Measurements from ENCODE around the gene AXL. TPM values are rescaled to one million over a fixed set of nuclear protein-coding genes. Genes with fewer than 3 reads are reported as not detected.
"Not testable (repeated sequence)": the region's sequence is repeated elsewhere in the genome, so short reads cannot be mapped to it uniquely, and the experiment has no call there.

Gene AXL
- total RNA-seq, 1 experiment from 2014 or later = 224 TPM

DNA sequence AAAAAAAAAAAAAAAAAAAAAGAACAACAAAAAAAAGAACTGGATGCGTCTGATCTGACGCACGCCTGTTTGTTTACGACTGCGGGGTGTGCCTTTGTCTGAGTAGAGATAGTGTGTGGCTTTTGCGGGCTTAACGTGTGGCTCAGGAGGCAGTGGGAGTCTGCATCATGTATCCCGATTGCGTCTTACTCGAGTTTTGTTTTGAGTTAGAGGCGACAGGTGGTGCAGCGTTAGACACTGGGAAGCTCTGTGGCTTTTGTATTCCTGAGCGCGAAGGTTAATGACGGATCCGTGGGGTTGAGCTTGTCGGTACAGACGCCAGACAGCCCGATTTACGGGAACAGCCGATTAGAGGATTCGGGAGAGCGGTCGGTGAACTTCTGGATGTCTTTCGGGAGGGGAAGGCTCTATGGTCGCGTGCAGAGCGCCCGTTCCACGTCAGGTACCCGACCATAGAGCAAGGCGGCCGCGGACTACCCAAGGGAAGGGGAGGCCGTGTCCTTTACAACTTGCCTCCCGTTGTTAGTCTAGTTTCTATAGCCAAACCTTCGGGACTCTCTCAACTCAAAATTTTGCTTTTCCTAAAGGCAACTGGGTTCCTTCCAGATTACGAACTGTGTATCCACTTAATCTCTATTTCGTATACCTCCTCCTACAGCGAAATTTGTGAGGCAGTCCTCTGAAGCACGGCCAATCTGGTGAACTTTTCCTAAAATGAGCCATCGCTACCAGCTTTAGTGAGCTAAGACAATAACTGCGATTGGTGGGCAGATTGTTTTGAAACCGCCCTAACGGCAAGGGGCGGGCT lies 44.2 kb downstream of the AXL start:
- no peaks in the 10 kb centered on the region for H3K9me3 ChIP-seq (replicated peaks)
- H3K4me1 ChIP-seq (replicated peaks) = peaks cover 23% of the 10 kb centered on the region
- peak overlapping the region; percentile 43 for H3K4me3 ChIP-seq
- no peaks in the 10 kb centered on the region for H3K27me3 ChIP-seq (replicated peaks)
- DNase-seq (ENCODE audit: low read depth in 1 of 2, low spot score in 2 of 2) = peak; percentile 80 to 81
- H3K36me3 ChIP-seq = peaks cover 67% of the 10 kb centered on the region
- H3K27ac ChIP-seq = peak overlapping the region; percentile 76

GRCh38 chr19:41263850-41264580 lies 45.0 kb downstream of the AXL start, which contains the start of gene HNRNPUL1:
HNRNPUL1 (plus strand) TSS chr19:41264372; CDS start chr19:41264504, 132 bp downstream.
- Histone ChIP-seq H3K27me3 (replicated peaks) (no peaks in the 10 kb centered on the region), H3K36me3 (peaks cover 67% of the 10 kb centered on the region)

DNA sequence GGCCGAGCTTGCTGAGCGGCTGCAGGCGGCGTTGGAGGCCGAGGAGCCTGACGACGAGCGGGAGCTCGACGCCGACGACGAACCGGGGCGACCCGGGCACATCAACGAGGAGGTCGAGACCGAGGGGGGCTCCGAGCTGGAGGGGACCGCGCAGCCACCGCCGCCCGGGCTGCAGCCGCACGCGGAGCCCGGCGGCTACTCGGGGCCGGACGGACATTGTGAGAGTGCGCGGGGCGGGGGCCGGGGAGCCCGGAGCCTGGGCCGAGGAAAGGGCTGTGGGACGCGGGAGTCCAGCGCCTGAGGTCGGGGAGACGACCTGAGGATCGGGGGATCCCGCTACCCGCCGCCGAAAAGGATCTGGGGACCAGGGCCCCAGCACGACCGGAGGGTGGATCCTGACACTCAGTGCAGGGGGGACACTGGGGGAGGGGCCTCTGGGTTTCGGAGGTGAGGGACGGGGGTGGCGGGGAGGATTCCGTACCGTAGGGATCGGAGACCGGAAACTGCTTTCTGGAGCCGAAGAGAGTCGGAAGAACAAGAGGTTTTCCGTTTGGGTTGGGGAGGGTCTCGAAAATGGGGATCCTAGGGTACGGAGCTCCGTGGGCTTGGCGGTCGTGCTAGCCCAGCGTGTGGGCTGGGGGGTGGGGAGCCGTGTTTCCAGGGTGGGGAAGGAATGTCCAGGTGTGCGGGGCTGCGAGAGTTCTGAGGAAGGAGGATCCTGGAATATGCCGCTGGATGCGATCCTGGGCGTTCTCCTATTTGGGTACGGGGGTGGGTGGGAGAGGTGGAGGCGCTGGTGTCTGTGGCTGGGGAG lies 45.8 kb downstream of the AXL start:
- Histone ChIP-seq H3K9me3 (replicated peaks) (no peaks in the 10 kb centered on the region), H3K27me3 (replicated peaks) (no peaks in the 10 kb centered on the region), H3K4me3 (peak overlapping the region; percentile 87), H3K4me1 (replicated peaks) (peaks cover 23% of the 10 kb centered on the region), H3K27ac (peak overlapping the region; percentile 95), H3K36me3 (peaks cover 67% of the 10 kb centered on the region)
- peak in 1 of 2 experiments; percentile 67 for DNase-seq (ENCODE audit: low read depth in 1 of 2, low spot score in 2 of 2)

More at GRCh38 chr19:41263850-41264580, 45.0 kb downstream of the AXL start, which contains the start of gene HNRNPUL1:
- H3K9me3 ChIP-seq (replicated peaks) = no peaks in the 10 kb centered on the region
- H3K4me1 ChIP-seq (replicated peaks) = peaks cover 23% of the 10 kb centered on the region
- peak within 1 kb of the TSS; percentile 95 for H3K27ac ChIP-seq
- peak; percentile 99 to 100 for DNase-seq (ENCODE audit: low read depth in 1 of 2, low spot score in 2 of 2)
- H3K4me3 ChIP-seq = peak within 1 kb of the TSS; percentile 87

DNA sequence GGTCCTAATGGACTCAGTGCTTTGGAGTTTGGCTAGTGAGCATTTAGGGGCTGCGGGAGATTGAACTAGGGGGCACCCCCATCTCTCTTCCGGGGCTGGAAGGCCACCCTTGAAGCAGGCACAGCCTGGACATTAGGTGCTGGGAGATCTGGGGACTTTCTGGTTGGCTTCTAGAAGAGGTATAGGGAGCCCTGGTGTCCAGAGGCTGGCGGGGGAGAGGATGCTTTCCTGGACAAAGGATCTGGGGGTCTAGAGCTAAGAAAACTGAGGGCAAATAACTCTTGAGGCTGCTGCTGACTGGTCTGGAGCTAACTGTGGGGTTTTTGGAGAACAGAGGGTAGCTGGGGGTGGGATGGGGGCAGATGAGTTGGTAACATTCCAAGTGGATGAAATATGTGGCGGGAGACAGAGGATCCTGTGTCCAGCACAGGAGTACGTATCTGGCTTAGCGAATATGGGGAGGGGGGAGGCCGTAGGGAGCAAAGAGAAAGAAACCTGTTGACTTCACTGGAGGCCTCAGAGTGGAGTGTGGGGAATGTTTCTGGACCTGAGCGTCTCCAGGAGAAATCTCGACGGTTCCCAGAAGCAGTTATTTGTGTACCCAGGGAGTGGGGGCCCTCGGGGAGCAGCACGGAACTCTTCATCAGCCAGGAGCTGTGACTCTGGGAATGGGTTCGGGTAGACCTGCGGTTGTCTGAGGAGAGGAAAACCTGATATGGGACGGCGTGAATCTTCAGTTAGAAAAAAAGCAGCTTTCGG lies 46.6 kb downstream of the AXL start:
- Histone ChIP-seq H3K9me3 (replicated peaks) (no peaks in the 10 kb centered on the region), H3K36me3 (peaks cover 70% of the 10 kb centered on the region), H3K4me1 (replicated peaks) (peaks cover 23% of the 10 kb centered on the region), H3K27me3 (replicated peaks) (no peaks in the 10 kb centered on the region), H3K4me3 (peak overlapping the region; percentile 87), H3K27ac (peak overlapping the region; percentile 95)
- peak in 1 of 2 experiments; percentile 47 for DNase-seq (ENCODE audit: low read depth in 1 of 2, low spot score in 2 of 2)

DNA sequence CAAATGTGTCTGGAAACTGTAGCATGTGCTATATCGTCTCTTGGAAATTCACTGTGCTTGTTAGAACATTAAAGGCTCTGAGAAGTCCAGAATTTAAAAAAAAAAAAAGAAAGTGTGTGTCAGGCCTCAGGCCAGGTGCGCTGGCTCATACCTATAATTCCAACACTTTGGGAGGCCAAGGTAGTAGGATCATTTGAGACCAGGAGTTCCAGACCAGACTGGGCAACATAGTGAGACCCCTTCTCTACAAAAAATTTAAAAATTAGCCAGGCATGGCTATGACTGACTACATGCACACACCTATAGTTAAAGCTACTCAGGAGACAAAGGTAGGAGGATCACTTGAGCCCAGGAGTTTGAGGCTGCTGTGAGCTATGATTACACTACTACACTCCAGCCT lies 50.0 kb downstream of the AXL start:
- Histone ChIP-seq H3K4me1 (replicated peaks) (peaks cover 15% of the 10 kb centered on the region), H3K9me3 (replicated peaks) (no peaks in the 10 kb centered on the region), H3K27ac (no peak overlapping the region), H3K27me3 (replicated peaks) (no peaks in the 10 kb centered on the region), H3K36me3 (peaks cover 92% of the 10 kb centered on the region), H3K4me3 (no peak overlapping the region)
- no peak for DNase-seq (ENCODE audit: low read depth in 1 of 2, low spot score in 2 of 2)

GRCh38 chr19:41269571-41269970 lies 50.5 kb downstream of the AXL start:
- no peak overlapping the region for H3K4me3 ChIP-seq
- H3K9me3 ChIP-seq (replicated peaks) = no peaks in the 10 kb centered on the region
- H3K27me3 ChIP-seq (replicated peaks) = no peaks in the 10 kb centered on the region
- H3K27ac ChIP-seq = no peak overlapping the region
- peaks cover 15% of the 10 kb centered on the region for H3K4me1 ChIP-seq (replicated peaks)
- peaks cover 93% of the 10 kb centered on the region for H3K36me3 ChIP-seq
- DNase-seq (ENCODE audit: low read depth in 1 of 2, low spot score in 2 of 2) = no peak

DNA sequence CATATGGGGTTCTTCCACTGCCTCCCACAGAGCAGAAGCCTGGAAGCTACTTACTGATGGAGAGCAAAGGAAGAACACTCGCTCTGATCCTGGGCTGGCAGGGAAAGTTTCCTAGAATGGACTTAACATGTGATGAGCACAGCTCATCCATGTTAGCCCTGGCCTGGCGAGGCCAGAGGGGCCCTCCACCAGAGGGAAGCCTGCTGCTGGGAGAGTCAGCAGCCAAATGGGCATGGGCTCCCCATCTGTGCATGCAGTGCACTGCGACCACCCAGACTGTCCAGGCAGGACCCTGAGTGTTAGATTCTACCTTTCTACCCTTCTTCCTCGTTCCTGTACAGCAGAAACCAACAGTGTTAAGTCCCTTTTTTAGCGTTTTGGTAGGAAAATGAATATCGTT lies 54.1 kb downstream of the AXL start:
- peaks cover 100% of the 10 kb centered on the region for H3K36me3 ChIP-seq
- H3K9me3 ChIP-seq (replicated peaks) = no peaks in the 10 kb centered on the region
- H3K4me3 ChIP-seq = no peak overlapping the region
- DNase-seq (ENCODE audit: low read depth in 1 of 2, low spot score in 2 of 2) = no peak
- no peaks in the 10 kb centered on the region for H3K4me1 ChIP-seq (replicated peaks)
- H3K27me3 ChIP-seq (replicated peaks) = no peaks in the 10 kb centered on the region
- no peak overlapping the region for H3K27ac ChIP-seq

DNA sequence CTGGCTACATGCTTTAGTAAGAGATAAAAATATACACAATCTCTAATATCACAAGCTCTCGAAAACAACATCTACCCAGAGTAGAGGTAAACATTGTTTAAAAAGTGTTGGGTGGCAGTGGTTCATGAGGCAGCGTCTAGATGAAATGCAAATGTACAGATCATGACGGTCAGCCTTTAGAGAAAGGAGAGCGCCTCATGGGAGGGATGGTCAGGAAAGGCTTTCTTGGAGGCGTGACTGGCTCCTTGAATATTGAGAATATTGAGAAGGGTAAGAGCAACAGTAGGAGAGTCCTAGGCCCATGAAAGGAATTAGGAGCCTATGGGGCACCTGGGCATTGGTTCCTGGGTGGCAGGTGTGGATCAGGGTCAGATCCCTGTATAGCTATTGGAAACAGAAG lies 55.8 kb downstream of the AXL start:
- Histone ChIP-seq H3K36me3 (peaks cover 100% of the 10 kb centered on the region), H3K4me1 (replicated peaks) (no peaks in the 10 kb centered on the region), H3K27me3 (replicated peaks) (no peaks in the 10 kb centered on the region), H3K9me3 (replicated peaks) (no peaks in the 10 kb centered on the region), H3K27ac (no peak overlapping the region), H3K4me3 (no peak overlapping the region)
- DNase-seq (ENCODE audit: low read depth in 1 of 2, low spot score in 2 of 2) = no peak

- no peak overlapping the region for H3K27ac ChIP-seq
- H3K4me1 ChIP-seq (replicated peaks) = no peaks in the 10 kb centered on the region
- no peak overlapping the region for H3K4me3 ChIP-seq
- H3K9me3 ChIP-seq (replicated peaks) = no peaks in the 10 kb centered on the region
- H3K27me3 ChIP-seq (replicated peaks) = no peaks in the 10 kb centered on the region
- DNase-seq (ENCODE audit: low read depth in 1 of 2, low spot score in 2 of 2) = no peak
- H3K36me3 ChIP-seq = peaks cover 100% of the 10 kb centered on the region
Measured at GRCh38 chr19:41276231-41276630, 57.2 kb downstream of the AXL start.

DNA sequence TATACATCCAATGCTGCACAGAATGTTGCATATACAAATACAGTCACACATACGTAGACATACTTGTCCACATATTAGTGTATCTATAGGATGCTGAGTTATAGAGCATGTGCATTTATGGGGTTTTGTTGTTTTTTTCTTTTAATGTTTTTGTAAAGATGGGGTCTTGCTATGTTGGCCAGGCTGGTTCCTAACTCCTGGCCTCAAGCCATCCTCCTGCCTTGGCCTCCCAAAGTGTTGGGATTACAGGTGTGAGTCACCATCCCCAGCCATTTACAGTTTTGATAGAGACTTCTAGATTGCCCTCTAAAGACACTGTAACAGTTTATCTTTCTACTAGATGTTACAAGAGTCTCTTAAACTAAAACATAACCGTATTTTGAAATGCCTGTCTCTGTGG lies 59.5 kb downstream of the AXL start:
- no peaks in the 10 kb centered on the region for H3K9me3 ChIP-seq (replicated peaks)
- no peaks in the 10 kb centered on the region for H3K4me1 ChIP-seq (replicated peaks)
- DNase-seq (ENCODE audit: low read depth in 1 of 2, low spot score in 2 of 2) = no peak
- peaks cover 98% of the 10 kb centered on the region for H3K36me3 ChIP-seq
- H3K27me3 ChIP-seq (replicated peaks) = no peaks in the 10 kb centered on the region
- no peak overlapping the region for H3K27ac ChIP-seq
- H3K4me3 ChIP-seq = no peak overlapping the region

DNA sequence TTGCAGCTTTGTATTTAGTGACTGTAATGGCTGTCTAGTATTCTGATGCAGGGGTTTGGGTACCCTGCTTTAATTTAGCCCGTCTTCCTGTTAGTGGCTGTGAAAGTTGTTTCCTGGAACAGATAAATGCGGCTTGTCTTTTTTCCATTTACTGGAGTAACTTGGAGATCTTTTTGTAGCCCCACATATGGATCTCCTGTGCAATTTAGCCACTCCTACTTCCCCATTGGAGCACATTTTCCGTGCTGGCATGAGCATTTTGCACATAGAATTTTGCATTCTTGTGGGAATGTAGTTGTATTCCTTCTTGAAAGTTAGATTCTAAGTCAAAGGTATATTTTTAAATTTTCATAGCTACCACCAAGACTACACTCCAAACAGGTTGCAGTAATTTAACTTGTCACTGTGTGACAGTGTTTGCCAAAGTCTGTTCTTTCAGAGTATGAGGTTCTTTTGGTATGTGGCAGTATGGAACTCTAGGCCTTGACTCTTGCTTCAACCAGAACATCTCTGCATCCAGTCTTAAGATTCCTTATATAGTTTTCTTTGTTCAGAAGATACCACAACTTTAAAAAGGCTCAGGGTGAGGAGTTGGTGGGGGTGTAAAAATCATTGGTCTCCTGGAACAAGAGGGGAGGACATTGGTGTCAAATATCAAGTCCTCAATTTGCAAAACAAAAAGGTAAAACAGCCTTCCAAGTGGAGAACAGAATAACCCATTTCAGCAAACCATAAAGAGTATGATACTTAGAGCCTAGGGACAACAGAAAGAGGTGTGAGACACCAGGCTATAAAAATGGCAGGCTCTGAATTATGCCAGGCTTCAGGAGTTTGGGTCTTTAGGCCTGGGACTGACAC lies 69.9 kb downstream of the AXL start:
- no peaks in the 10 kb centered on the region for H3K9me3 ChIP-seq (replicated peaks)
- no peaks in the 10 kb centered on the region for H3K4me1 ChIP-seq (replicated peaks)

DNA sequence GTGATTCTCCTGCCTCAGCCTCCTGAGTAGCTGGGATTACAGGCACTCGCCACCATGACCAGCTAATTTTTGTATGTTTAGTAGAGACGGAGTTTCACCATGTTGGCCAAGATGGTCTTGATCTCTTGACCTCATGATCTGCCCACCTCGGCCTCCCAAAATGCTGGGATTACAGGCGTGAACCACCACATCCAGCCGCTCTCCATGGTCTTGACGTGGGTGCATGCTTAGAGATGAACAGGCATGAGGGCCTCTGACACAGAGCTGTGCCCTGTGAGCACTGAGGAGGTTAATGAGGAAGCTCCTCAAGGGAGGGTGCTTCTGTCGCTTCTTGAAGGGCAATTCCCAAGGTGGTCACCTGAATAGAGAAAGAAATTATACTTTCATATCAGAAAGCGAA lies 70.8 kb downstream of the AXL start:
- H3K9me3 ChIP-seq (replicated peaks); H3K27ac ChIP-seq; H3K4me1 ChIP-seq (replicated peaks); DNase-seq (ENCODE audit: low read depth in 1 of 2, low spot score in 2 of 2); H3K27me3 ChIP-seq (replicated peaks); H3K4me3 ChIP-seq: not testable (repeated sequence)
- peaks cover 94% of the 10 kb centered on the region for H3K36me3 ChIP-seq

More for the DNA sequence above, 69.9 kb downstream of the AXL start:
- DNase-seq (ENCODE audit: low read depth in 1 of 2, low spot score in 2 of 2) = no peak
- Histone ChIP-seq H3K27ac (no peak overlapping the region), H3K27me3 (replicated peaks) (no peaks in the 10 kb centered on the region), H3K4me3 (no peak overlapping the region), H3K36me3 (peaks cover 93% of the 10 kb centered on the region)

All from SJSA1 (cell line).